Heart left ventricle (tissue), 16 donors: Measurements from ENCODE around the gene LAMP5. TPM values are rescaled to one million over a fixed set of nuclear protein-coding genes. Genes with fewer than 3 reads are reported as not detected.

ENCODE experiments used
- ATAC-seq, 4 donors: fragments of 200-7000 bp; cut with Tn5 transposase; one replicate each; pipeline ENCODE4 v1.9.1; 2020 to 2022; ENCODE audit warnings: moderate library complexity in 4 of 4, mild to moderate bottlenecking in 3 of 4, moderate number of reproducible peaks in 1 of 4
- DNase-seq, 5 donors: peaks; one replicate each; pipeline ENCODE4 v3.0.0-alpha.2; 2020
- H3K27ac ChIP-seq, 12 donors: fragments of 200-600 bp; sonication (generic) in 4 of 12; one replicate each; pipeline versions ENCODE4 v1.5.0 to v1.8.0; 2016 to 2022; ENCODE audit warnings: mild to moderate bottlenecking in 2 of 12
- H3K27me3 ChIP-seq, 9 donors: fragments of 200-600 bp; sonication (generic) in 2 of 9; one replicate each; pipeline versions ENCODE4 v1.5.1 to v1.8.0; 2016 to 2022; ENCODE audit warnings: mild to moderate bottlenecking in 3 of 9
- H3K36me3 ChIP-seq, 9 donors: fragments of 200-600 bp; sonication (generic) in 2 of 9; one replicate each; pipeline versions ENCODE4 v1.5.0 to v1.8.0; 2018 to 2022; ENCODE audit warnings: mild to moderate bottlenecking in 2 of 9
- H3K4me1 ChIP-seq, 12 donors: fragments of 200-600 bp; sonication (generic) in 4 of 12; one replicate each; pipeline versions ENCODE4 v1.5.0 to v1.8.0; 2016 to 2022; ENCODE audit warnings: mild to moderate bottlenecking in 3 of 12
- H3K4me3 ChIP-seq, 12 donors: fragments of 200-600 bp; sonication (generic) in 4 of 12; one replicate each; pipeline versions ENCODE4 v1.5.0 to v1.8.0; 2017 to 2022; ENCODE audit warnings: mild to moderate bottlenecking in 9 of 12, moderate library complexity in 4 of 12
- H3K9me3 ChIP-seq, 12 donors: fragments of 200-600 bp; sonication (generic) in 4 of 12; one replicate each; pipeline versions ENCODE4 v1.5.0 to v1.8.0; 2016 to 2022; ENCODE audit warnings: mild to moderate bottlenecking in 1 of 12
- CTCF ChIP-seq, 12 donors: fragments of 200-600 bp; sonication (generic) in 4 of 12; IDR thresholded peaks; one replicate each; pipeline versions ENCODE4 v1.5.0 to v1.8.0; 2018 to 2022; ENCODE audit warnings: antibody characterized with exemption in 12 of 12, mild to moderate bottlenecking in 5 of 12
- POLR2A ChIP-seq, 2 donors: fragments of 450-650 bp; IDR thresholded peaks; one replicate each; pipeline ENCODE4 v1.6.1; 2017; ENCODE audit warnings: antibody characterized with exemption in 2 of 2, mild to moderate bottlenecking in 2 of 2, moderate library complexity in 2 of 2
- WGBS, 4 donors: extraction: QIAGEN DNeasy Blood & Tissue Kit in 2 of 4; methylation state at CpG; one replicate each; pipeline versions ENCODE4 v1.1.5 to v1.1.7; 2013 to 2018; 5-methylcytosine and 5-hydroxymethylcytosine counted together
- intact Hi-C, 10 donors: fragments of 100-400 bp; cut with DNase I; formaldehyde crosslinking; loops; one replicate each; pipeline versions ENCODE4 v1.11.1 to v1.14.2; 2022
- polyA plus RNA-seq, 2 donors: library from polyadenylated mRNA; stranded (reverse); fragments of 200-250 nt; gene quantifications; one replicate each; pipeline ENCODE4 v1.2.3, GENCODE V29; 2013
- total RNA-seq, 9 donors: library from RNA; depleted of rRNA in 2 of 9; stranded (reverse); fragments of >200 nt in 2 of 9; fragmentation: NEBNext Ultra II Directional in 3 of 9; extraction: Animal tissue kit (Norgen Biotek cat#: 25700) in 3 of 9; gene quantifications; one replicate each; pipeline versions ENCODE4 v1.1.0 to v1.2.4, GENCODE V29; 2016 to 2023
- donor health status: ischemic (EF 13 %, LVEDD 7.1; RV severe dilation, severe dysfunction).
- donor health status: healthy with polysubstance abuse.
- donor health status: DM: no; HTN: yes; CAD: no.
- donor health status: DM: no; HTN: no; CAD: no.
- donor health status: ischemic (EF 25% LVEDD 6.9; RV normal size, moderate dysfunction).
- donor health status: ischemic (EF 25% LVEDD 5.7; RV mildly dilated, moderate dysfunction).
- donor health status: healthy.
- donor health status: DM: yes; HTN: yes; CAD: no.
- donor health status: ischemic (EF 35%, LVEDD 5.7; RV mildly dilated, moderate dysfunction).
- donor health status: nonischemic (EF 11% LVEDD 7.7; RV severe dilation, severe dysfunction).
- donor health status: DM: yes; HTN: yes; CAD: no.
- donor health status: PGD.
- donor health status: ischemic (EF 29% LVEDD 5.4; RV normal size, mild dysfunction).
- donor health status: nonischemic (EF 23%, LVEDD 6.1; RV moderate dilation, normal function).

LAMP5 gene
- total and polyA plus RNA-seq, 11 donors, result 0.04 to 0.42 (median 0.30) TPM; not detected in 7

- no peaks in the 10 kb centered on the region for H3K4me1 ChIP-seq
- no peak overlapping the region for H3K4me3 ChIP-seq
- TF ChIP-seq CTCF (IDR thresholded peaks at IDR 0.05), result no peak
- TF ChIP-seq POLR2A (IDR thresholded peaks at IDR 0.05), result no peak
- no peaks in the 10 kb centered on the region for H3K9me3 ChIP-seq
- H3K27me3 ChIP-seq, result no peaks in the 10 kb centered on the region
- H3K27ac ChIP-seq, result no peak overlapping the region
- no peak for ATAC-seq
- intact Hi-C loops, result loop anchor here in 1 of 10 donors (10.0 kb wide), 1 partner anchor 129 kb away; no protein-coding TSS in a partner anchor
- DNase-seq, result no peak
- peaks cover 0 to 98% (median 18%) of the 10 kb centered on the region in 9 donors for H3K36me3 ChIP-seq
These were observed 38.9 kb upstream of the LAMP5 start for GRCh38 chr20:9475456-9475855.

- Histone ChIP-seq H3K27me3 (no peaks in the 10 kb centered on the region), H3K36me3 (peaks cover 0 to 92% (median 18%) of the 10 kb centered on the region in 9 donors), H3K4me1 (peaks cover 0 to 2% (median 0%) of the 10 kb centered on the region in 12 donors), H3K4me3 (no peak overlapping the region), H3K9me3 (no peaks in the 10 kb centered on the region), H3K27ac (no peak overlapping the region)
- DNase-seq (no peak), ATAC-seq (no peak)
- no peak for TF ChIP-seq CTCF (IDR thresholded peaks at IDR 0.05)
- TF ChIP-seq POLR2A (IDR thresholded peaks at IDR 0.05), result no peak
- intact Hi-C loops, result loop anchor here in 1 of 10 donors (10.0 kb wide), 1 partner anchor 129 kb away; no protein-coding TSS in a partner anchor
- WGBS, 4 donors, result 67 to 93% (median 78%) methylated on average over 4 of the region's 4 CpGs
These were observed 38.2 kb upstream of the LAMP5 start for GRCh38 chr20:9476174-9476573.

DNA sequence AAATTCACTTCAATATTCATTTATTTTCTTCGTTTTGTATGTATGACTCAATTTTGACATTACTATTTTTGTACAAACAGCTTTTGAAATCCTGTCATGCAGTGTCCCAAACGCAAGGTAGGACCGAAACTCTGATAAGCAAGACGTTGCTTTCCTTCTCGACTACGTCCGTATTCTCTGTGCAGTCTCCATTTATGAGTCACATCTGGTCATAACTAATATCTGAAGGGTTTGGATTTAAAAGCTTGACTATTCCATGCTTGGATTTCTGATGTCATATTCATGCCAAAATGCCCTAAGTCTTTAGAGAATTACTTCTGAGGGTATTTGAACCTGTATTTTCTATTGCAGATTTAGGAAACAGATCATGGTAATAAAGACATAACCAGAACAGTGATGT lies 37.8 kb upstream of the LAMP5 start:
- Histone ChIP-seq H3K27me3 (no peaks in the 10 kb centered on the region), H3K9me3 (no peaks in the 10 kb centered on the region), H3K27ac (no peak overlapping the region), H3K4me3 (no peak overlapping the region), H3K36me3 (peaks cover 0 to 88% (median 18%) of the 10 kb centered on the region in 9 donors), H3K4me1 (peaks cover 0 to 6% (median 0%) of the 10 kb centered on the region in 12 donors)
- DNase-seq, result no peak
- TF ChIP-seq POLR2A (IDR thresholded peaks at IDR 0.05) (no peak), CTCF (IDR thresholded peaks at IDR 0.05) (no peak)
- 93 to 97% (median 95%) methylated on average over 7 of the region's 7 CpGs for WGBS, 4 donors
- intact Hi-C loops, result loop anchor here in 1 of 10 donors (10.0 kb wide), 1 partner anchor 128 kb away; no protein-coding TSS in a partner anchor
- ATAC-seq, result no peak

- H3K27me3 ChIP-seq, result no peaks in the 10 kb centered on the region
- H3K4me3 ChIP-seq, result no peak overlapping the region
- peaks cover 0 to 66% (median 12%) of the 10 kb centered on the region in 9 donors for H3K36me3 ChIP-seq
- intact Hi-C loops, result loop anchor here in 1 of 10 donors (10.0 kb wide), 1 partner anchor 126 kb away; no protein-coding TSS in a partner anchor
- no peaks in the 10 kb centered on the region for H3K9me3 ChIP-seq
- DNase-seq, result no peak
- H3K4me1 ChIP-seq, result peaks cover 0 to 20% (median 0%) of the 10 kb centered on the region in 12 donors
- 60 to 75% (median 63%) methylated on average over 4 of the region's 4 CpGs for WGBS, 4 donors
- TF ChIP-seq POLR2A (IDR thresholded peaks at IDR 0.05), result no peak
- TF ChIP-seq CTCF (IDR thresholded peaks at IDR 0.05), result no peak
- H3K27ac ChIP-seq, result no peak overlapping the region
- ATAC-seq, result no peak
These were observed 35.6 kb upstream of the LAMP5 start for GRCh38 chr20:9478771-9479170.
